Activated gamma-delta T cell treated with Interleukin-2 at 50 U/mL for 16 hours (primary cell): Measurements from ENCODE around the gene GAGE13.
"Not testable (repeated sequence)": the region's sequence is repeated elsewhere in the genome, so short reads cannot be mapped to it uniquely, and the experiment has no call there.

Source experiments
- DNase-seq: peaks from one replicate; pipeline ENCODE4 v3.0.0-alpha.2; 2020

GAGE13 gene

GRCh38 chrX:49341449-49341848 is 10.1 kb downstream of the GAGE13 start:
- not testable (repeated sequence) for DNase-seq

- DNase-seq = not testable (repeated sequence)
Observed at GRCh38 chrX:49344496-49345175, 13.3 kb downstream of the GAGE13 start.

- not testable (repeated sequence) for DNase-seq
Observed at GRCh38 chrX:49345402-49345801, 14.0 kb downstream of the GAGE13 start.

- not testable (repeated sequence) for DNase-seq
Observed at GRCh38 chrX:49346150-49346549, 14.8 kb downstream of the GAGE13 start.
